GM21526 (cell line): Measurements from ENCODE around the gene STAU1.
"Not testable (repeated sequence)": the region's sequence is repeated elsewhere in the genome, so short reads cannot be mapped to it uniquely, and the experiment has no call there.

Source experiments
- ATAC-seq: cut with Tn5 transposase; IDR thresholded peaks from one replicate; pipeline ENCODE4 v1.9.1; 2021; ENCODE audit warnings: moderate library complexity; ENCODE audit not compliant: unreplicated experiment, low FRiP score

Gene STAU1

GRCh38 chr20:49187851-49188641, at the start of gene STAU1:
Gene STAU1 (minus strand): TSS chr20:49188334. CDS start chr20:49166201, 22,133 bp downstream.
- ATAC-seq: peak; percentile 89

GRCh38 chr20:49237531-49237930, 49.4 kb upstream of the STAU1 start:
- no peak for ATAC-seq

- no peak for ATAC-seq
Measured at GRCh38 chr20:49236301-49236700, 48.2 kb upstream of the STAU1 start.

- no peak for ATAC-seq
Measured at GRCh38 chr20:49234831-49235230, 46.7 kb upstream of the STAU1 start.

GRCh38 chr20:49233226-49233625, 45.1 kb upstream of the STAU1 start:
- ATAC-seq: no peak

- ATAC-seq: no peak
Measured at GRCh38 chr20:49231471-49231870, 43.3 kb upstream of the STAU1 start.

GRCh38 chr20:49230561-49231133, 42.5 kb upstream of the STAU1 start:
- no peak for ATAC-seq

- ATAC-seq: no peak
Measured at GRCh38 chr20:49230021-49230420, 41.9 kb upstream of the STAU1 start.

- ATAC-seq: no peak
Measured at GRCh38 chr20:49229381-49229780, 41.2 kb upstream of the STAU1 start.

- ATAC-seq: no peak
Measured at GRCh38 chr20:49228676-49229075, 40.5 kb upstream of the STAU1 start.

- no peak for ATAC-seq
Measured at GRCh38 chr20:49225896-49226295, 37.8 kb upstream of the STAU1 start.

- no peak for ATAC-seq
Measured at GRCh38 chr20:49219924-49220831, 32.0 kb upstream of the STAU1 start.

GRCh38 chr20:49219091-49219923, 31.2 kb upstream of the STAU1 start, which contains the start of gene DDX27:
Gene DDX27 (plus strand): TSS chr20:49219416. CDS start chr20:49219449, 33 bp downstream.
- peak; percentile 87 for ATAC-seq

GRCh38 chr20:49218739-49219090, 30.6 kb upstream of the STAU1 start:
- not testable (repeated sequence) for ATAC-seq

- no peak for ATAC-seq
Measured at GRCh38 chr20:49216991-49217578, 29.0 kb upstream of the STAU1 start.

GRCh38 chr20:49215232-49215631, 27.1 kb upstream of the STAU1 start:
- ATAC-seq: no peak

- ATAC-seq: no peak
Measured at GRCh38 chr20:49214571-49214970, 26.4 kb upstream of the STAU1 start.

- no peak for ATAC-seq
Measured at GRCh38 chr20:49210757-49211110, 22.6 kb upstream of the STAU1 start.

- ATAC-seq: no peak
Measured at GRCh38 chr20:49210101-49210756, 22.1 kb upstream of the STAU1 start.
